ENCODE data around the gene PRDM16.

PRDM16 gene

DNA sequence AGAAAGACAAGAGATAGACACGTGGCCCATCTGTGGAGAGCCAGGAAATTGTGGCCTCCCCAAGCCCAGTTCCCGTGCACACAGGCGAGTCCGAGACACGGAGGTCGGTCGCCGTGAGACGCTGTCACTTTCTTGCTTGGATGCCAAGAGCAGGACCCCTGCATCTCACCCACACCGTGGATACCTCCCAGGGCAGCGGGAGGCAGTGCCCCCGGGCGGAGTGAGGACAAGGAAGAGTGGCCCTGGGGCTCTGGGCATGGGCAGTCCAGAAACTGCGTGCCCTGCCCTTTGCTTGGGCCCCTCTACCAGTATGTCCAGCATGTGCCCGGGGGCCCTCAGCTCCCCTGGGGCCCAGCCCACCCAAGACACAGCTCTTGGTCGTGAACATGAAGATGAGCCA lies 360.8 kb downstream of the PRDM16 start:
- DNase-seq: no peak

DNA sequence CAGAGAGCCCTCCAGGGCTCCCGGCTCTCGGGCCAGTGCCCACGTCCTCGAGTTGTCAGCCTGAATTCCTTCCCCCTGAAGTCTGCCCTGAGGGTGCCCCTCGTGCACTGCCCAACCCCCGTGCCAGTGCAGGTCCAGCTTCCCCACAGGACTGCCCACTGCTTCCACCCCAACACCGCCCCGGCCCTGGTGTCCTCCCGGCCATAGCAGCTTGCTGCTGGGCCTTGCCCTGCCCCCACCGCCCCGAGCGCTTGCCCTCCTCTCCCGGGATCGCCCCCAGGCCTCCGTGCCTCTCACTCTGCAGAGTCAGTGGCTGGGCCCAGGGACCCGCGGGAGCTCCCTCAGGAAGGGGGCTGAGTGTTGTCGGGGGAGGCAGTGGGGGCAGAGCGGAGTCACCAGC lies 361.4 kb downstream of the PRDM16 start:
- DNase-seq: no peak

DNA sequence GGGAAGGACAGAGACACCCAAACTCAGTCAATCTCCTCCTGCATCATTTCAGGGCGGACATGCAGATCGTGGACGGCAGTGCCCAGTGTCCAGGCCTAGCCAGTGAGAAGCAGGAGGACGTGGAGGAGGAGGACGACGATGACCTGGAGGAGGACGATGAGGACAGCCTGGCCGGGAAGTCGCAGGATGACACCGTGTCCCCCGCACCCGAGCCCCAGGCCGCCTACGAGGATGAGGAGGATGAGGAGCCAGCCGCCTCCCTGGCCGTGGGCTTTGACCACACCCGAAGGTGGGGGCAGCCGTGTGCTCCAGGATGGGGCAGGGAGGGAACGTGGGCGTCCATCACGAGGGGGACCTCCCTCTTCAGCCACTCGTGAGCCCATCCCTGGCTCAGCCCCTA lies 361.8 kb downstream of the PRDM16 start:
- no peak for DNase-seq

DNA sequence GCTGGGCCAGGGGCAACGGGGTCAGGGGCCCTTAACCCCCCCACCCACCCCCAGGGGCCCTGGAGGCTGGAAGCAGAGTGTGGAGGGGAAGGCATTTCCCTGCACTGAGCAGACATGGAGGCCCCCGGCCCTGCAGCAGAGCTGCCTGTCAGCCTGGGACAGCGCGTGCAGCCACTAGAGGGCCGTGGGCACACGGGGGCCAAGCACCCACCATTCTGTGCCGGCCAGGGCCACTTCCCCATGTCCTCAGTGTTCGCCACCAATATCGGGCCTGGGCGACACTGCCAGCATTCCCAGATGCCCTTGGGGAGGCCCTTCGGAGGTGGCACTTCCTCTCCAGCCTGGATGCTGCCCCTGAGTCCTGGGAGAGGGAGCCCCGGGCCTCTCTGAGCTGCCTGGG lies 362.3 kb downstream of the PRDM16 start:
- DNase-seq: no peak

DNA sequence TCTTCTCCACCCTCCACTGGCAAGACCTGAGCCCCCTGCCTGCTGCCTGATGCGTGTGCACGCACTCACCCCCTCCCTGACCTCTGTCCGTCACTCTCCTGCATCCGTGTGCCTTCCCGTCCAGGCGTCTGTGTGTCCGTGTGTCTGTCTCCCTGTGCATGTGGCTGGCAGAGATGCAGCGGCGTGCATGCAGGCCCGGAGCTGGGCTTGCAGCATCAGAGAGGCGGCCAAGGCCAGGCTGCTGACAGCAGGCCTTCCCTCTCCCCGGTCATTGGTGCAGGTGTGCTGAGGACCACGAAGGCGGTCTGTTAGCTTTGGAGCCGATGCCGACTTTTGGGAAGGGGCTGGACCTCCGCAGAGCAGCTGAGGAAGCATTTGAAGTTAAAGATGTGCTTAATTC lies 362.7 kb downstream of the PRDM16 start:
- no peak for DNase-seq

DNA sequence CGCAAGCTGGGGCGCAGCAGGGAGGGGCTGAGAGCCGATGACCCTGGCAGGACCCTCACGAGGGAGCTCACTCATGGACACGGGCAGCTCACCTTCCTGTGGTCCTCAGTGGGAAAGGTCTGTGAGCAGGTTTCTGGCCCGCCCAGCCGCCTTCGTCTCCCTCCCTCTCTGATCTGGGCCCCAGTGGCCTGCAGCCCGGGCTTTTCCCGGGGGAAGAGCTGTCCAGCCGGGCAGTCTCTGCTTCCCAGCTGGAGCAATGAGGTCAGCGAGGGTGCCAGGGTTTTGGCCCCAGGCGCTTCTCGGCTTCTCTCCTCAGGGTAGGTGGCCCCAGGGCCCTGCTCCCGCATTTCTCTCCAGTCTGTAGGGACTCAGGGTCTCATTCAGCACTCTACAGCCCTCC lies 363.3 kb downstream of the PRDM16 start:
- no peak for DNase-seq

DNA sequence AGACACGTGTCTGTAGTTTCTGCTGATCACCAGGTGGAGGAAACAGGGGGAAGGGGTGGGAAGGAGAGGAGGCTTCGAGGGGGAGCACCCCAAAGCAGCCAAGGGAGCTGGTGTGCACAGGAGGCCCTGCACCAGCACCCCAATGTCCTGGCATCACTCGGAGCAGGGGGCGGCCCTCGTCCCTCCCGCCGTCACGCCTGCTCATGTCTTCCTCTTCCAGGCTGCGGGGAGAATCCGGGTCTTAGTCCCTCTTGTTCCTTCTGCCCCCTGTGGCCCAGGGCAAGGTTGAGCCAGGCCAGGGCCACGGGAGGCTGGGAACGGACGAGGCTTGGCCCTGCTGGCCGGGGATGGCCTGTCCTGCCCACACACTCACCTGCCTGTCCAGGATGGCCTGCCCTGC lies 364.1 kb downstream of the PRDM16 start:
- DNase-seq: no peak

DNA sequence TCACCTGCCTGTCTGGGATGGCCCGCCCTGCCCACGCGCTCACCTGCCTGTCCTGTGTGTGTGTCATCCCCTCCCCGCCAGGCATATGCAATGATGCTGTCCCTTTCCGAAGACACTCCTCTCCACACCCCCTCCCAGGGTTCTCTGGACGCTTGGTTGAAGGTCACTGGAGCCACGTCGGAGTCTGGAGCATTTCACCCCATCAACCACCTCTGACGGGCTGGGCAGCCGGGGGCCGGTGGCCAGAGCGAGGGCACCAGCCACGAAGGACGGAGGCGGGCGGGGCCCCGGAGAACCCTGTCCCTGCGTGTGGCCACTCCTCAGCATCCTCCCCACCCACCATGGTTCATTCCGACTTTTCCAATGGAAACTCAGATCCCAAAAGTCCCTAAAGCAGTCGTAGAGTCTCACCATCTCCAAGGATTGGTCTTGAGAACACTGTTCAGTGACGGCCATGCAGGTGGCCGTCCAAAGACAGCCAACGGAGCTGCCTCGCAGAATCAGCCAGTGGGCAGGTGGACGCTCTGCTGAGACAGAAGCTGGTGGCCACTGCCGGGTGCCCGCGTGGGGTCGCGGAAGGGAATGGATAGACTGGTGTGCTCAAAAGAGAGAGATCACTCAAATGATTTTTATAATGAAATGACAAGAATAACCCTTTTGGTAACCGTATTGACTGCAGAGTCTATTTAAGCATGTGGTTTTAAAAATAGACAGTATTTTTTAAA lies 364.8 kb downstream of the PRDM16 start:
- DNase-seq: no peak

DNA sequence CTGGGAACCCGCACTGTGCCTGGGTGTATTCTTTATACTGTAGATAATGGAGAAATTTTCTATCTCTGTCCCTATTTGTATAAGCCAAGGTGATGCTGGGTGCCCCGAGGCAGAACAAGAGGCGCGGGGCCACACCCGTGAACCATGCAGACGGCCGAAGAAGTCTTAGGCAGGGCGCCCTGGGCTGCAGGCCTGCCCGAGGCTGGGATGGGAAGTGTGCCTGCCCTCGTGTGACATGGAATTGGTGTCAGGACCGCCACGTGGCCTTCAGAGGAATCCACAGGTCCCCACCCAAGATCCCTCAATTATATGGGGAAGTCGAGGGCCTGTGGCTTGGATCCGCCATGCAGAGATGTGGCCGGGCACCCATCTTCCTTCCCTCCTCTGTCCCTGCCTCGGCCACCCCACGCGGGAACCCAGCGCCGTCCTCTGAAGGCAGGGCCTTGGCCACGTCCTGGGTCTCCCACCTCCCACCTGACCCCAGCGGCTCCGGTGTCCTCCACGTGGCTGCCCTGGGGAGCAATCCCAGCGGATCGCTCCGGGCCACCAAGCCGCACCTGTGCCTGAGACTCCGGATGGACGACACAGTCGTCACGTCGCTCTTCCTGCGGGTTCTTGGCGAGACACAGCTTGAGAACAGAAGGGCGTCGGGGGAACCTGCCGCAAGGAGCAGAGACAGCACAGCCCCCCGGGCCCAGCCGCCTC lies 365.6 kb downstream of the PRDM16 start:
- no peak for DNase-seq

DNA sequence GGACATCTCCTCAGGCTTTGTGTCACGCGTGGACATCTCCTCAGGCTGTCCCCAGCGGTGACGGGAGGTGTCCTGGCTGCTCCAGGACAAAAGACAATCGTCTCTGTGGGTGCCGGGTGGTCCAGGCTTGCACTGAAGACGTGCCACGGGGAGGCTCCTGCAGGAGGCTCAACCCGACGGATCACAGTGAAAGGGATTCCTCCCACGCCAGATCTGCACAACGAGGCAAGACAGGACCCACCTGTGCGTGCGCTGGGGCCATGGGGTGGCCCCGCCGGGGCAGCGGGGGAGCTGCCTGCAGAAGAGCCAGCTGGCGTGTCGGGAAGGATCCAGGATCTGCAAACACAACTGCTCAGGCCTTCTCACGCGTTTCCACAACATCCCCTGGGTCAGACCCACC lies 366.7 kb downstream of the PRDM16 start:
- DNase-seq: no peak

DNA sequence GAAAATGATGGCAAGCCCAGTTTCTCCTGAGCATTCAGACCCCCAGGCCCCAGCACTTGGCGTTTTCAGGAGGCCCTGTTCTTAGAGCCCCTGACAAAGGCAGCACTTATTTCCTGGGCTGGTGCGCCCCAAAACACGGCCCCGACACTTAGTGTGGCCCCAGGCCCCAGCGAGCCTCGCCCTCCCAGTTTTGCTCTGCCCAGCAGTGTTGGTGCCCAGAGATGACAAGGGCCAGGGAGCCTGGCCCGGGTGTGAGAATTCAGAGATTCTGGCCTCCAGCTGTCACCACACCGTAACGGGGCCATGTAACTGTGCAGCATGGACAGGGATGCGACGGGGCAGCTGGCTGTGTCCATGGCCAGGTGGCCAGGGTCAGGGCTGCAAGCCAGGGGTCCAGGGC lies 367.4 kb downstream of the PRDM16 start:
- no peak for DNase-seq

DNA sequence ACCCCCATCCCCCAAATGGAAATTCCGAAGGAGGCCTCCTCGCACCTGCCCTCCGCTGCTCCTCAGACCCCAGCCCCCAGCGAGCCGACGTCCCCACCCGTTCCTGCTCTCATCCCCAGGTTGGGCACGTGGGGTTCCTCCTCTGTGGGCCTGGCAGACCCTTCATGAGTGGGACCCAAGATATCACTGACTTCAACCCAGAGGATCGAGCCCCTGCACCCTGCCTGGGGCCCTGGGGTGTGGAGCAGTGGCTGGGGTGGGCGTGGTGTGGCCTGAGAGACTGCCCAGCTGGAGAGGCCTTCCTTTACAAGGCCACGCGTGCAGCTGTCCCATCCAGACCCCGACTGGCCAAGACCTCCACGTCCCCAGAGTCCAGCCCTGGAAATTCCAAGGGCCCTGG lies 367.9 kb downstream of the PRDM16 start:
- no peak for DNase-seq

DNA sequence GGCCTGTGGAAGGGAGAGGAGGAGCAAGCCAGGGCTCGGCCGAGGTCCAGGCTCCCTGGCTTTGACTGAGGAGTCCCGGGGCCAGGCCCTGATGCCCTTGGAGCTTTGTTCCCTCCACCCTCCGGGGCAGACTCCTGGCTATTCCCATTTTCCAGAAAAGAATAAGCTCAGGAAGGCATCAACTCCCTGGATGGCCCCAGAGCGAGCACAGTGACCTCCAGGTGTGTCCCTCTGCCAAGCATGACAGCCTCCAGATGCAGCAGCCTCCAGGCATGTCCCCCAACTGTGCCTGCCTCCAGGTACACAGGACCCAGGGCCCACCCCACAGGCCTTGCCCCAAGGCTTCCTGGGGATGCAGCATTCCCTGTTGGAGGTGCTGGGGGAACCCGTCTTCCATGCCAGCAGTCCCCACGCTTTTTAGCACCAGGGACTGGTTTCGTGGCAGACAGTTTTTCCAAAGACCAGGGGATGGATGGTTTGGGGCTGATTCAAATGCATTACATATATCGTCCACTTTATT lies 369.7 kb downstream of the PRDM16 start:
- DNase-seq: no peak

DNA sequence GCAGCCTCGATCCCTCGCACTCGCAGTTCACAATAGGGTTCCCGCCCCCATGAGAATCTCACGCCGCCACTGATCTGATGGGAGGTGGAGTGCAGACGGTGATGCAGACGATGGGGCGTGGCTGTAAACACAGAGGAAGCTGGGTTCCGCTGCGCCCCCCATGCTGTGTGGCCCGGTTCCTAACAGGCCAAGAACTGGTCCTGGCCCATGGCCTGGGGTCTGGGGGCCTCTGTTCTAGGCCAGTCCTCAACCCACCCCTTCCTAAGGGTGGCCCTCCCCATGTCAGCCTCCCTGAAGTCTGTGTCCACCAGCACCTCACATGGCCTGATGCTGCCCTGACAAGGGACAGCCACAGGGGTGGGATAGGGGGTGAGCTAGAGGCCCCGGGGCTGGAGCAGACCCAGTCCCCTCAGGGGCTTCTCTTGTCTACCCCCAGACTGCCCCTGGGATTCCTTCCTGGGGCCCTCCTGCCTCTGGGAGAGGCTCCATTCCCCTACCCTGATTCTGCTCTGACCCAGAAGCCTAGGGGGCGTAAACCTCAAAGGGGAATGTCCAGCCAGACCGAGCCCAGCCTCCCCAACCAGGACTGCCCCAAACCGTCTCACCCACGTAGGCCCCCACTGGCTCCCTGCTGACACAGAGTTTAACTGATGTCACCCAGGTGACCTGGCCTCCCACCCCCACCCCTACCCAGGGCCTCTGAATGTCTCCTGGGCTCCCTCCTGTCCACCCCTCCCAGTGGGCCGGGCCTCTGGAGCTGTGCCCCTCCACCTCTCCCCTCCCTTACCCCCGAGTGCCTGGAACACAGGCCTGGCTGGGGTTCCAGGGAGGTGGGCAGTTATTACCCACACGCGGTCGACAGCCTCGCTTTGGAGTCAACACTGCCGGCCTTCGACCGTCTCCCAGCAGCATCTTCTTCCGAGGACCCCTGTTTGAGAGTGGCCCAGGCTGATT lies 370.6 kb downstream of the PRDM16 start:
- no peak for DNase-seq

DNA sequence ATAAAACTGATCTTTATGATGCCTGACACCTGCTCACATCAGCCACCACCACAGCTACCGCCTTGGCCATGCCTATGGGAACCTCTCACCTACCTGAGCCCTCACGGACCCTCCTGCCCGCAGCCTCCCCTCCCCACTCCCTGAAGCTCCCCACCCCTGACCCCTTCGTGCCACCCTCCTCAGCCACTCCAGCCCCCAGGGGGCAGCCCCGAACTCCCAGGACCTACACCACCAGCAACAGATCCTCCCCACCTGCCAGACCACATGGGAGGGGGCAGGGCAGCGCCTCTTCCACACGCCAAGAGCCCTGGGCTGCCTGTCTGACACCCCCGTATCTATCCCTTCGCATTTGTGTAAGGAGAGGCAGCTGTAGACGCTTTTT lies 371.3 kb downstream of the PRDM16 start:
- no peak for DNase-seq

DNA sequence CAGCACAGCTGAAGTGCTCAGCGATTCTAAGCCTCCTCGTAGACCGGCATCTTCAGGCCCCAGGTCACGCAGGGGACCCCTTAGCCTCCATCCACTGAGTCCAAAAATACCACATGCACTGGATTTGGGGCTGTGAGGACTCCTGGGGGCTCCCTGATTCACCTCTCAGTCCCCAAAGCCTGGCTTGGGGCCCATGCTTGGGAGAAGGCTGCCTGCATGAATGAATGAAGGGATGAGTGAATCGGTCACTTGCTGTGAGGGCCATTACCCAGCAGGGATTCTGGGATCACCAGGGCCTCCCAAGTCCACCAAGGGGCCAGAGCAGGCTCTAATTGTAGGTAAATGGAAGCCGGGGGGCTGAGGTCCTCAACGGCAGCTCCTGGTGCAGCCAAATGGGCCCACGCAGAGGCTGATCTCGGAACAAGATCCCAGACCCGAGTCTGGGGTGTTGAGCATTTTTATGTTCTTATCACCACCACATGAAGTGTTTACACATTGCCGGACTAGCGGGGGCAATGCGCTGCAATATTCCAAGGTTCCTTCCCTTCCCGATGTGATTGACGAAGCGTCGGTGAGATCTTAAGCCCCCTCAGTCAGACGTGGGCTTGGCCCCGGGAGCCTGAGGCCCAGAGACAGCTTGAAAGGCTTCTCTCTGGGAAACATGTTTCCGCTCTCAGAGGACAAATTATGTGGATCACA lies 371.9 kb downstream of the PRDM16 start:
- DNase-seq: no peak

DNA sequence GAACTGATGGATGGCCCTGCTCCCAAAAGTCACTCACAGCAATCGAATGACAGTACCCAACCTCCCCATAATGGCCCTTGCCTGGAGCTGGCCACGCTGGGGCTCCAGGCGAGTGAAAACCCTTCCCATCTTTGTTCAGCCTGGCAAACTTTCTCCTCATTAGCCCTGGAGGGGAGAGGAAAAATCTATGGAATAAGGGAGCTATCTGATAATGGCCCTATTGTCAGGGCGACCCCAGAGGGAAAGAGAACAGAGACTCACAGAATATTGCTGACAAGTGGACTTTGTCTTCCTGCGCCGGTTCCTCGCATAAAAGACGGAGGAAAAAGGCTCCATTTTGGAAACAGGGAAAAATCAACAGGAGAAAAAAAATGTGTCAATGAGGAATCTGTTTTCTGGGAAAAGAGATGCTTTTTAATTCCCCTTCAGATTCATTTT lies 372.4 kb downstream of the PRDM16 start:
- DNase-seq: no peak

DNA sequence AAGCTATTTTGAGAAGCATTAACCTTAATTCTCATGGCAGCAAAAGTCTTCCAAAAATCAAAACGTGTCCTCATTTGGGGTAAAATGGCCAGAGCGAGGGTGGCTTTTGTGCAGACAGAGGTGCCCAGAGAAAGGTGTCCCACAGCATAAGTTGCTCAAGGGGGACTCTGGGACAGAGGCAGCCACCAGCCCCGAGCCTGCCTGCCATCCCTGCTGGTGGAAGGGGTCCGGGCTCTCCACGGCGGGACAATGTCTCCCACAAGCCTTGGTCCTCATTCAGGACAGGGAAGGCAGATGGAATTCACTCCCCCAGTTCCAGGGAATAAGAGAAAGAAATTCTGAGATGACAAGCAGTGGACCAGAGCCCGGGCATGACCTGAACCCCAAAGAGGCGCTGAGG lies 372.9 kb downstream of the PRDM16 start:
- DNase-seq: no peak

DNA sequence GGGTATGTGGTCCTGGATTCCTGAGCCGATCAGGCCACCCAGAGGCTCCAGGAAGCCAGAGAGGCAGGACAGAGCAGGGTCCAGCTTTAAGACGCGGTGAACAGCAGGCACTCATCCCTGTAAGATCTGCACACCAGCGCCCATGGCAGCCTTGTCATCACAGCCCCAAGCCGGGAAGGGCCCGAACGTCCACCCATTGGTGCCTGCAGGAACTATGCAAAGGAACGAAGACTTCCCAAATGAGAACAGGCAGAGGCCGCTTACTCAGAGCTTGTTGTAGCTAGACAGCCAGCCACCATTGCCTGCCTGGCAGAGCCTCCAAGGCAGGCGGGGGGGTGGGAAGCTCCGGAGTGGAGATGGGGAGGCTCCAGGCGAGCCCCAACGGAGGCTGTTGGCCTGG lies 373.3 kb downstream of the PRDM16 start:
- DNase-seq: no peak

DNA sequence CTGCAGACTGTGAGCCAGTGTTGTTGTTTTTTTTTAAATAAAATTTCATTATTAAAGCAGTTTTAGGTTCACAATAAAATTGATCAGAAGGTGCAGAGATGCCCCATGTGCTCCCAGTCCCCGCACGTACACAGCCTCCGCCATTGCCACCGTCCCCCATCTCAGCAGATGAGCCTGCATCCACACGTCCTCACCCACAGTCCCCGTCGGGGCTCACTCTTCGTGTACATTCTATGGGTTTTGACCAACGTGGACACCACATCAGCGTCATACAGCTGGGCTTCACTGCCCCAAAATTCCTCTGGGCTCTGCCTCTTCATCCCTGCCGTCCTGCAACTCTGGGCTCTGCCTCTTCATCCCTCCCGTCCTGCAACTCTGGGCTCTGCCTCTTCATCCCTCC lies 373.9 kb downstream of the PRDM16 start:
- DNase-seq: no peak

DNA sequence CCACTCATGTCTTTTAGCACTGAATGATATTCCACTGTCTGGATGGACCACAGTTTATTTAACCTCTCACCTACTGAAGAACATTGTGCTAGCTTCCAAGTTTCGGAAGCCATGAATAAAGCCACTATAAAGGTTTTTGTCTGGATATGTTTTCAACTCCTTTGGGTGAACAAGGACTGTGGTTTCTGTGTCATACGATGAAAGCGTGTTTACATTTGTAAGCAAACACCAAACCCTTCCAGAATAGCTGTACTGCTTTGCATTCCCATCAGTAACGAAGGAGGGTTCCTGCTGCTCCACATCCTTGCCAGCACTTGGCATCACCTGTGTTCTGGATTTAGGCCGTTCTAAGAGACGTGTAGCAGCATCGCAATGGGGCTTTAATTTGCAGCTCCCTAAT lies 374.8 kb downstream of the PRDM16 start:
- DNase-seq: no peak

DNA sequence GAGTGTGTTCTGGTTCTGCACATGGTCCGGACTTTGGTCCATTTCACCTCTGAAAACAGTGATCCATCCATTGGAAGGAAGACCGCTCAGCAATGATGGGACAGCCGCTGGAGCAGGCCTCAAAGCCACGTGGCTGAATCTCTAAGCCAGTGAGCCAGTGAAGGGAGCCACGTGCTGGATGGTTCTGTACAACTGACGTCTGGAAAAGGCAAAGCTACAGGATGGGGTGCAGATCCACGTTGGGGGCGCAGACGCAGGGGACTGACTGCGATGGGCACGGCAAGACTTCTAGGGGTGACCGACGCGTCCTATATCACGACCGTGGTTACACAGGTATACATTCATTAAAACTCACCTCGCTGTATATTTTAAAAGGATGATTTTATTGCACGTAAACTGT lies 375.3 kb downstream of the PRDM16 start:
- DNase-seq: no peak

DNA sequence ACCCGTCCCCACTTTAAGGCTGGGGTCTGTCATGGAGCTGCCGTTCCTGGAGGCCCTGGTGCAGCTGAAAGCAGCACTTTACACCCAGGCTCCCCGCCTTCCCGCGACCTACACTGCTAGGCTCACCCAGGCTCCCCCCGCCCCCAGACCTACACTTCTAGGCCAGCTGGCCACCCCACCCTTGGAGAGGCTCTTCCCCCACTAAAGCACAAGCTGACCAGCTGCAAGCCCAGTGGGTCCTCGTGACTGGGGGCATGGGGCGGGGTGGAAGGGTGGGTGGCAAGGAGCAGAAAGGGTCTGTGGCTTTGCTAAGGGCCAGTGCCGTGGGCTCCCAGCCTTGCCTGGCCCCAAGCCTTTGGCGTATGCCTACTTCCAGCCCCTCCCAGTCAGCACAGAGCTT lies 375.7 kb downstream of the PRDM16 start:
- no peak for DNase-seq
